ENCODE measurements around the gene PLXNB3. TPM values are rescaled to one million over a fixed set of nuclear protein-coding genes. Genes with fewer than 3 reads are reported as not detected.

PLXNB3 gene
- total RNA-seq, 1 experiment from 2014 or later = not detected

- no peak overlapping the region for H3K4me3 ChIP-seq (ENCODE audit: low read length)
- H3K4me2 ChIP-seq (ENCODE audit: low read depth, low read length, poor library complexity, severe bottlenecking) = no peak overlapping the region
- no peak overlapping the region for H3K9ac ChIP-seq (ENCODE audit: low read length)
Measured at GRCh38 chrX:153776611-153777045, 12.6 kb downstream of the PLXNB3 start.

GRCh38 chrX:153777261-153778090, 13.4 kb downstream of the PLXNB3 start:
- Histone ChIP-seq H4K20me1 (ENCODE audit: insufficient read depth, low read depth, low read length) (no peaks in the 10 kb centered on the region), H2AFZ (ENCODE audit: low read length) (no peak overlapping the region), H3K27me3 (ENCODE audit: low read length) (no peaks in the 10 kb centered on the region), H3K4me2 (ENCODE audit: low read depth, low read length, poor library complexity, severe bottlenecking) (no peak overlapping the region), H3K9ac (ENCODE audit: low read length) (no peak overlapping the region), H3K9me2 (replicated peaks; ENCODE audit: insufficient read depth, low read length) (no peaks in the 10 kb centered on the region), H3K9me3 (ENCODE audit: low read length) (no peaks in the 10 kb centered on the region), H3K79me2 (ENCODE audit: low read length) (no peaks in the 10 kb centered on the region), H3K4me1 (ENCODE audit: low read length) (no peaks in the 10 kb centered on the region), H3K27ac (ENCODE audit: low read length) (no peak overlapping the region), H3K4me3 (ENCODE audit: low read length) (no peak overlapping the region), H3K36me3 (ENCODE audit: insufficient read depth, low read length) (no peaks in the 10 kb centered on the region)
- DNase-seq = no peak

More at GRCh38 chrX:153776611-153777045, 12.6 kb downstream of the PLXNB3 start:
- Histone ChIP-seq H3K4me1 (ENCODE audit: low read length) (no peaks in the 10 kb centered on the region), H3K9me3 (ENCODE audit: low read length) (no peaks in the 10 kb centered on the region), H2AFZ (ENCODE audit: low read length) (no peak overlapping the region), H3K9me2 (replicated peaks; ENCODE audit: insufficient read depth, low read length) (no peaks in the 10 kb centered on the region), H3K27me3 (ENCODE audit: low read length) (no peaks in the 10 kb centered on the region), H3K27ac (ENCODE audit: low read length) (no peak overlapping the region), H4K20me1 (ENCODE audit: insufficient read depth, low read depth, low read length) (no peaks in the 10 kb centered on the region), H3K79me2 (ENCODE audit: low read length) (no peaks in the 10 kb centered on the region), H3K36me3 (ENCODE audit: insufficient read depth, low read length) (no peaks in the 10 kb centered on the region)
- peak; percentile 74 for DNase-seq

GRCh38 chrX:153778181-153778580, 14.1 kb downstream of the PLXNB3 start:
- no peak overlapping the region for H3K27ac ChIP-seq (ENCODE audit: low read length)
- H2AFZ ChIP-seq (ENCODE audit: low read length) = no peak overlapping the region
- H3K79me2 ChIP-seq (ENCODE audit: low read length) = no peaks in the 10 kb centered on the region
- no peak overlapping the region for H3K4me3 ChIP-seq (ENCODE audit: low read length)
- no peaks in the 10 kb centered on the region for H3K4me1 ChIP-seq (ENCODE audit: low read length)
- no peaks in the 10 kb centered on the region for H3K9me2 ChIP-seq (replicated peaks; ENCODE audit: insufficient read depth, low read length)
- no peak overlapping the region for H3K4me2 ChIP-seq (ENCODE audit: low read depth, low read length, poor library complexity, severe bottlenecking)
- H3K27me3 ChIP-seq (ENCODE audit: low read length) = no peaks in the 10 kb centered on the region
- H3K9me3 ChIP-seq (ENCODE audit: low read length) = no peaks in the 10 kb centered on the region
- H3K36me3 ChIP-seq (ENCODE audit: insufficient read depth, low read length) = no peaks in the 10 kb centered on the region
- no peak overlapping the region for H3K9ac ChIP-seq (ENCODE audit: low read length)
- DNase-seq = no peak
- H4K20me1 ChIP-seq (ENCODE audit: insufficient read depth, low read depth, low read length) = no peaks in the 10 kb centered on the region

GRCh38 chrX:153778684-153779101, 14.6 kb downstream of the PLXNB3 start:
- no peaks in the 10 kb centered on the region for H3K36me3 ChIP-seq (ENCODE audit: insufficient read depth, low read length)
- no peaks in the 10 kb centered on the region for H4K20me1 ChIP-seq (ENCODE audit: insufficient read depth, low read depth, low read length)
- H3K27me3 ChIP-seq (ENCODE audit: low read length) = no peaks in the 10 kb centered on the region
- no peaks in the 10 kb centered on the region for H3K4me1 ChIP-seq (ENCODE audit: low read length)
- DNase-seq = peak; percentile 61
- H3K9ac ChIP-seq (ENCODE audit: low read length) = no peak overlapping the region
- no peak overlapping the region for H3K4me3 ChIP-seq (ENCODE audit: low read length)
- no peaks in the 10 kb centered on the region for H3K9me2 ChIP-seq (replicated peaks; ENCODE audit: insufficient read depth, low read length)
- H3K27ac ChIP-seq (ENCODE audit: low read length) = no peak overlapping the region
- no peak overlapping the region for H2AFZ ChIP-seq (ENCODE audit: low read length)
- no peaks in the 10 kb centered on the region for H3K79me2 ChIP-seq (ENCODE audit: low read length)
- no peak overlapping the region for H3K4me2 ChIP-seq (ENCODE audit: low read depth, low read length, poor library complexity, severe bottlenecking)
- H3K9me3 ChIP-seq (ENCODE audit: low read length) = no peaks in the 10 kb centered on the region

GRCh38 chrX:153779891-153780677, 16.0 kb downstream of the PLXNB3 start:
- no peak overlapping the region for H3K4me3 ChIP-seq (ENCODE audit: low read length)
- H3K9ac ChIP-seq (ENCODE audit: low read length) = no peak overlapping the region
- H3K36me3 ChIP-seq (ENCODE audit: insufficient read depth, low read length) = no peaks in the 10 kb centered on the region
- H3K27ac ChIP-seq (ENCODE audit: low read length) = no peak overlapping the region
- H2AFZ ChIP-seq (ENCODE audit: low read length) = no peak overlapping the region
- H3K79me2 ChIP-seq (ENCODE audit: low read length) = no peaks in the 10 kb centered on the region
- no peak overlapping the region for H3K4me2 ChIP-seq (ENCODE audit: low read depth, low read length, poor library complexity, severe bottlenecking)
- no peaks in the 10 kb centered on the region for H4K20me1 ChIP-seq (ENCODE audit: insufficient read depth, low read depth, low read length)
- no peaks in the 10 kb centered on the region for H3K4me1 ChIP-seq (ENCODE audit: low read length)
- no peak for DNase-seq
- no peaks in the 10 kb centered on the region for H3K9me3 ChIP-seq (ENCODE audit: low read length)
- no peaks in the 10 kb centered on the region for H3K27me3 ChIP-seq (ENCODE audit: low read length)
- no peaks in the 10 kb centered on the region for H3K9me2 ChIP-seq (replicated peaks; ENCODE audit: insufficient read depth, low read length)

- H2AFZ ChIP-seq (ENCODE audit: low read length) = no peak within 1 kb of the TSS
- H3K27me3 ChIP-seq (ENCODE audit: low read length) = no peaks in the 10 kb centered on the region
- no peak within 1 kb of the TSS for H3K27ac ChIP-seq (ENCODE audit: low read length)
- H3K4me2 ChIP-seq (ENCODE audit: low read depth, low read length, poor library complexity, severe bottlenecking) = no peak within 1 kb of the TSS
- H3K9ac ChIP-seq (ENCODE audit: low read length) = no peak within 1 kb of the TSS
- H3K9me3 ChIP-seq (ENCODE audit: low read length) = no peaks in the 10 kb centered on the region
- no peaks in the 10 kb centered on the region for H3K79me2 ChIP-seq (ENCODE audit: low read length)
- no peaks in the 10 kb centered on the region for H3K36me3 ChIP-seq (ENCODE audit: insufficient read depth, low read length)
- H3K4me3 ChIP-seq (ENCODE audit: low read length) = no peak within 1 kb of the TSS
- no peaks in the 10 kb centered on the region for H3K9me2 ChIP-seq (replicated peaks; ENCODE audit: insufficient read depth, low read length)
- no peaks in the 10 kb centered on the region for H4K20me1 ChIP-seq (ENCODE audit: insufficient read depth, low read depth, low read length)
- no peaks in the 10 kb centered on the region for H3K4me1 ChIP-seq (ENCODE audit: low read length)
- DNase-seq = no peak
Measured at GRCh38 chrX:153780678-153781427, 16.8 kb downstream of the PLXNB3 start, which contains the start of gene SRPK3. SRPK3 (plus strand) TSS chrX:153781041; CDS start chrX:153781087, 46 bp downstream.

- no peak for DNase-seq
- no peaks in the 10 kb centered on the region for H4K20me1 ChIP-seq (ENCODE audit: insufficient read depth, low read depth, low read length)
- H3K27ac ChIP-seq (ENCODE audit: low read length) = no peak overlapping the region
- no peaks in the 10 kb centered on the region for H3K4me1 ChIP-seq (ENCODE audit: low read length)
- H3K4me2 ChIP-seq (ENCODE audit: low read depth, low read length, poor library complexity, severe bottlenecking) = no peak overlapping the region
- H3K79me2 ChIP-seq (ENCODE audit: low read length) = no peaks in the 10 kb centered on the region
- no peak overlapping the region for H3K9ac ChIP-seq (ENCODE audit: low read length)
- H3K4me3 ChIP-seq (ENCODE audit: low read length) = no peak overlapping the region
- H2AFZ ChIP-seq (ENCODE audit: low read length) = no peak overlapping the region
- H3K9me2 ChIP-seq (replicated peaks; ENCODE audit: insufficient read depth, low read length) = no peaks in the 10 kb centered on the region
- no peaks in the 10 kb centered on the region for H3K27me3 ChIP-seq (ENCODE audit: low read length)
- H3K36me3 ChIP-seq (ENCODE audit: insufficient read depth, low read length) = no peaks in the 10 kb centered on the region
- H3K9me3 ChIP-seq (ENCODE audit: low read length) = no peaks in the 10 kb centered on the region
Measured at GRCh38 chrX:153781428-153782047, 17.5 kb downstream of the PLXNB3 start.

All from Karpas-422 (cell line).